Measurements from ENCODE around the gene PKD2. TPM values are rescaled to one million over a fixed set of nuclear protein-coding genes. Genes with fewer than 3 reads are reported as not detected.

The PKD2 gene
- total RNA-seq, 1 donor from 2014 or later = 40.4 TPM

- no peaks in the 10 kb centered on the region for H3K4me1 Mint-ChIP-seq
- no peaks in the 10 kb centered on the region for H3K27me3 Mint-ChIP-seq (ENCODE audit: insufficient read depth, low read depth)
- H3K9me3 Mint-ChIP-seq = peaks cover 7% of the 10 kb centered on the region
- Histone ChIP-seq H3K27me3 (no peaks in the 10 kb centered on the region), H4K20me1 (ENCODE audit: low read depth) (no peaks in the 10 kb centered on the region), H3K9me3 (ENCODE audit: low read depth) (no peaks in the 10 kb centered on the region), H3K4me3 (no peak overlapping the region), H2AFZ (replicated peaks) (no peak overlapping the region), H3K27ac (no peak overlapping the region), H3K36me3 (peaks cover 35% of the 10 kb centered on the region), H3K4me2 (no peak overlapping the region), H3F3A (ENCODE audit: low read depth) (no peaks in the 10 kb centered on the region), H3K4me1 (no peaks in the 10 kb centered on the region), H3K79me2 (ENCODE audit: low read depth) (no peaks in the 10 kb centered on the region), H3K9ac (no peak overlapping the region)
- no peak overlapping the region for H3K4me3 Mint-ChIP-seq
- TF ChIP-seq CTCF (IDR thresholded peaks at IDR 0.05) = no peak
- no peak for TF ChIP-seq EZH2phosphoT487 (IDR thresholded peaks at IDR 0.05)
- no peak for TF ChIP-seq EZH2 (IDR thresholded peaks at IDR 0.05)
- no peak overlapping the region for H3K27ac Mint-ChIP-seq
- peaks cover 46% of the 10 kb centered on the region for H3K36me3 Mint-ChIP-seq
- no peak for DNase-seq (ENCODE audit: low spot score)
Observed at GRCh38 chr4:88063634-88064296, 56.3 kb downstream of the PKD2 start.

- no peak overlapping the region for H3K9ac ChIP-seq
- Mint-ChIP-seq H3K4me1 (no peaks in the 10 kb centered on the region), H3K36me3 (peaks cover 46% of the 10 kb centered on the region), H3K27me3 (ENCODE audit: insufficient read depth, low read depth) (no peaks in the 10 kb centered on the region), H3K9me3 (peaks cover 7% of the 10 kb centered on the region), H3K27ac (no peak overlapping the region), H3K4me3 (no peak overlapping the region)
- no peak overlapping the region for H3K4me3 ChIP-seq
- no peak overlapping the region for H3K4me2 ChIP-seq
- H3K36me3 ChIP-seq = peaks cover 40% of the 10 kb centered on the region
- DNase-seq (ENCODE audit: low spot score) = no peak
- no peaks in the 10 kb centered on the region for H3K4me1 ChIP-seq
- H3K27me3 ChIP-seq = no peaks in the 10 kb centered on the region
- no peaks in the 10 kb centered on the region for H3F3A ChIP-seq (ENCODE audit: low read depth)
- no peaks in the 10 kb centered on the region for H3K79me2 ChIP-seq (ENCODE audit: low read depth)
- no peak overlapping the region for H3K27ac ChIP-seq
- H3K9me3 ChIP-seq (ENCODE audit: low read depth) = no peaks in the 10 kb centered on the region
- TF ChIP-seq EZH2 (IDR thresholded peaks at IDR 0.05) = no peak
- TF ChIP-seq EZH2phosphoT487 (IDR thresholded peaks at IDR 0.05) = no peak
- H2AFZ ChIP-seq (replicated peaks) = no peak overlapping the region
- H4K20me1 ChIP-seq (ENCODE audit: low read depth) = no peaks in the 10 kb centered on the region
Observed at GRCh38 chr4:88064410-88064809, 57.0 kb downstream of the PKD2 start.

GRCh38 chr4:88070031-88070430 is 62.6 kb downstream of the PKD2 start:
- H3K9me3 ChIP-seq (ENCODE audit: low read depth) = peaks cover 5% of the 10 kb centered on the region
- no peak overlapping the region for H2AFZ ChIP-seq (replicated peaks)
- Mint-ChIP-seq H3K4me3 (no peak overlapping the region), H3K4me1 (no peaks in the 10 kb centered on the region), H3K36me3 (peaks cover 66% of the 10 kb centered on the region), H3K9me3 (peaks cover 17% of the 10 kb centered on the region), H3K27ac (no peak overlapping the region), H3K27me3 (ENCODE audit: insufficient read depth, low read depth) (peaks cover 2% of the 10 kb centered on the region)
- no peaks in the 10 kb centered on the region for H3K79me2 ChIP-seq (ENCODE audit: low read depth)
- H3K4me1 ChIP-seq = no peaks in the 10 kb centered on the region
- no peak overlapping the region for H3K4me2 ChIP-seq
- no peak overlapping the region for H3K27ac ChIP-seq
- TF ChIP-seq EZH2phosphoT487 (IDR thresholded peaks at IDR 0.05) (no peak), EZH2 (IDR thresholded peaks at IDR 0.05) (no peak), CTCF (IDR thresholded peaks at IDR 0.05) (no peak)
- H3K9ac ChIP-seq = no peak overlapping the region
- no peaks in the 10 kb centered on the region for H3K27me3 ChIP-seq
- DNase-seq (ENCODE audit: low spot score) = no peak
- H4K20me1 ChIP-seq (ENCODE audit: low read depth) = no peaks in the 10 kb centered on the region
- H3F3A ChIP-seq (ENCODE audit: low read depth) = no peaks in the 10 kb centered on the region
- H3K36me3 ChIP-seq = peaks cover 54% of the 10 kb centered on the region
- no peak overlapping the region for H3K4me3 ChIP-seq

- DNase-seq (ENCODE audit: low spot score) = no peak
- H3K79me2 ChIP-seq (ENCODE audit: low read depth) = no peaks in the 10 kb centered on the region
- H3K36me3 ChIP-seq = peaks cover 30% of the 10 kb centered on the region
- no peak overlapping the region for H3K27ac ChIP-seq
- Mint-ChIP-seq H3K36me3 (peaks cover 41% of the 10 kb centered on the region), H3K4me1 (no peaks in the 10 kb centered on the region), H3K4me3 (no peak overlapping the region), H3K9me3 (peaks cover 10% of the 10 kb centered on the region), H3K27ac (no peak overlapping the region), H3K27me3 (ENCODE audit: insufficient read depth, low read depth) (peaks cover 4% of the 10 kb centered on the region)
- no peak overlapping the region for H3K9ac ChIP-seq
- H3K9me3 ChIP-seq (ENCODE audit: low read depth) = peaks cover 5% of the 10 kb centered on the region
- no peak overlapping the region for H3K4me2 ChIP-seq
- no peaks in the 10 kb centered on the region for H3F3A ChIP-seq (ENCODE audit: low read depth)
- no peaks in the 10 kb centered on the region for H3K27me3 ChIP-seq
- H3K4me3 ChIP-seq = no peak overlapping the region
- no peak for TF ChIP-seq EZH2phosphoT487 (IDR thresholded peaks at IDR 0.05)
- TF ChIP-seq EZH2 (IDR thresholded peaks at IDR 0.05) = no peak
- TF ChIP-seq CTCF (IDR thresholded peaks at IDR 0.05) = no peak
- no peaks in the 10 kb centered on the region for H4K20me1 ChIP-seq (ENCODE audit: low read depth)
- no peaks in the 10 kb centered on the region for H3K4me1 ChIP-seq
- no peak overlapping the region for H2AFZ ChIP-seq (replicated peaks)
Observed at GRCh38 chr4:88075336-88075735, 67.9 kb downstream of the PKD2 start.

Measured in neural progenitor cell (in vitro differentiated cells).